ENCODE measurements around the gene IGSF23. TPM values are rescaled to one million over a fixed set of nuclear protein-coding genes. Genes with fewer than 3 reads are reported as not detected.

The IGSF23 gene, protein sequence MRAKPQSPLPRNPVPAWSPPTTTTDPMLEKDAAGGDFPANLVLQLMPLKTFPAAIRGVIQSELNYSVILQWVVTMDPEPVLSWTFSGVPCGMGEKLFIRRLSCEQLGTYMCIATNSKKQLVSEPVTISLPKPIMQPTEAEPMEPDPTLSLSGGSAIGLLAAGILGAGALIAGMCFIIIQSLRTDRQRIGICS
- not detected in 2 replicates for total RNA-seq

DNA sequence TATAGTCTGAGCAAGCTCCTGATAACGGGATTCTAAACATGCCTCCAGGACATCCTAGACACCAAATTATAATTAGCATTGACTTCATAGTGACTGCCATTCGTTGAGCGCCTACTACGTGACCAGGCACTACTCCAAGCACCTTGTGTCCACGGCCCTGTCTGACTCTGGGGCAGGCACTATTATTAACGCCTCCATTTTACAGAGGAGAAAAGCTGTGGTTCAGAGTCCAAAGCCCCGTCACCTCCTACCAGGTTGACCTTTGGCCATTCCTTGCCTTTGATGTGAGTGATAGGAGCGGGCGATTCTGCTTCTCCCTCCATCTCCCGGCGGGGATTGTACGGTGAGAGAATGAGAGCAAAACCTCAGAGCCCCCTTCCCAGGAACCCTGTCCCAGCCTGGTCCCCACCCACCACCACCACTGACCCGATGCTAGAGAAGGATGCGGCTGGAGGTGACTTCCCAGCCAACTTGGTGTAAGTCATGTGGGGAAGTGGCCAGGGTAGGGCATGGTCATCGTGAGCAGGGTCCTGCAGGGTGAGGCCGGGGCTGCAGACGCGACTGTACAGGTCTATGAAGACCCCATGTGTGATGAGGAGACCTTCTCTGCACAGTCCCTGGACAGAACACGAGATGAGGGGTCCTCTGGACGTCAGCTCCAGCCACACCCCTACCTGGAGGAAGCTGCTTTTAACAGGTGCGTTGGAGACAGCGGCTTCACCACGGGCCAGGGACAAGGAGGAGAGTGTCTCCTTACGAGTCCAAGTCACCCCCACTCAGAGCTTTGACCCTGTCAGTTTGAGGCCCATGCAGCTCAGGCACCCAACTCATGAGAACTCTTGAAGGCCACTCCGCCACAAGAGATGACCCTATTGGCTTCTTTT is at the start of gene IGSF23:
IGSF23 (plus strand) TSS at position 269 of the 884 bp plus-strand sequence; CDS start at position 352, 83 bp downstream.

GRCh38 chr19:44643605-44644401 is 30.4 kb downstream of the IGSF23 start, which contains the start of gene PVR:
Gene PVR, plus strand, starts transcription at chr19:44643910. Its CDS starts 187 bp downstream, at chr19:44644097.

GRCh38 chr19:44671400-44671799 is 58.0 kb downstream of the IGSF23 start, which contains the start of gene CEACAM19:
Gene CEACAM19, plus strand, starts transcription at chr19:44671482. Its CDS starts 450 bp downstream, at chr19:44671932.

Other genes starting within 250 kb of the IGSF23 start
- 1.5 and 1.8 TPM in 2 replicates for gene ZNF285, start 212.0 kb upstream of the IGSF23 start, total RNA-seq
- 2.7 and 3.6 TPM in 2 replicates for gene ZNF229, start 165.1 kb upstream of the IGSF23 start, total RNA-seq
- gene ZNF180, start 113.0 kb upstream of the IGSF23 start, total RNA-seq, result 6.6 and 7.7 TPM in 2 replicates
- gene CEACAM20, start 83.9 kb upstream of the IGSF23 start, total RNA-seq, result not detected in 2 replicates
- gene PVR, start 30.3 kb downstream of the IGSF23 start, total RNA-seq, result 95.4 and 101 TPM in 2 replicates
- 2.7 and 3.3 TPM in 2 replicates for gene CEACAM19, start 57.9 kb downstream of the IGSF23 start, total RNA-seq
- gene CEACAM16, start 85.6 kb downstream of the IGSF23 start, total RNA-seq, result not detected in 2 replicates
- 35.6 and 48.8 TPM in 2 replicates for gene BCL3, start 135.1 kb downstream of the IGSF23 start, total RNA-seq
- 0.50 and 1.9 TPM in 2 replicates for gene CBLC, start 164.3 kb downstream of the IGSF23 start, total RNA-seq
- 17.1 and 18.3 TPM in 2 replicates for gene BCAM, start 195.5 kb downstream of the IGSF23 start, total RNA-seq
- 117 TPM in 2 replicates for gene NECTIN2, start 232.7 kb downstream of the IGSF23 start, total RNA-seq

Measured in bronchus fibroblast of lung (primary cell).